Kidney tubule cell (primary cell): ENCODE results near the gene CHP2.
"Not testable (repeated sequence)": the region's sequence is repeated elsewhere in the genome, so short reads cannot be mapped to it uniquely, and the experiment has no call there.

Source experiments
- DNase-seq: peaks from one replicate; pipeline ENCODE4 v3.0.0-alpha.2; 2018; ENCODE audit warnings: low spot score

The CHP2 gene

GRCh38 chr16:23754594-23755483 is at the start of gene CHP2:
Gene CHP2 (plus strand): TSS chr16:23755026. CDS start chr16:23755050, 24 bp downstream.
- no peak for DNase-seq

- DNase-seq = no peak
Measured at GRCh38 chr16:23705517-23705902, 49.3 kb upstream of the CHP2 start.

GRCh38 chr16:23706439-23706838 is 48.4 kb upstream of the CHP2 start:
- no peak for DNase-seq

- DNase-seq = no peak
Measured at GRCh38 chr16:23709536-23709935, 45.3 kb upstream of the CHP2 start.

GRCh38 chr16:23710008-23710407 is 44.8 kb upstream of the CHP2 start:
- no peak for DNase-seq

- no peak for DNase-seq
Measured at GRCh38 chr16:23710504-23710903, 44.3 kb upstream of the CHP2 start.

- DNase-seq = no peak
Measured at GRCh38 chr16:23711785-23712184, 43.0 kb upstream of the CHP2 start.

GRCh38 chr16:23712976-23713375 is 41.9 kb upstream of the CHP2 start, which contains the start of gene ERN2:
Gene ERN2 (minus strand): TSS chr16:23713222. CDS start chr16:23713187, 35 bp downstream.
- DNase-seq = no peak

GRCh38 chr16:23716484-23716883 is 38.3 kb upstream of the CHP2 start:
- no peak for DNase-seq

- DNase-seq = not testable (repeated sequence)
Measured at GRCh38 chr16:23722613-23723240, 32.1 kb upstream of the CHP2 start.

GRCh38 chr16:23724096-23724784 is 30.6 kb upstream of the CHP2 start:
- no peak for DNase-seq

GRCh38 chr16:23724785-23725131 is 30.1 kb upstream of the CHP2 start:
- no peak for DNase-seq

GRCh38 chr16:23726710-23727109 is 28.1 kb upstream of the CHP2 start:
- no peak for DNase-seq

GRCh38 chr16:23728112-23728477 is 26.7 kb upstream of the CHP2 start:
- DNase-seq = no peak

- DNase-seq = peak; percentile 19
Measured at GRCh38 chr16:23729503-23730424, 25.1 kb upstream of the CHP2 start.

GRCh38 chr16:23734176-23734893 is 20.5 kb upstream of the CHP2 start:
- no peak for DNase-seq

GRCh38 chr16:23737423-23738028 is 17.3 kb upstream of the CHP2 start:
- DNase-seq = not testable (repeated sequence)

GRCh38 chr16:23739516-23739915 is 15.3 kb upstream of the CHP2 start:
- no peak for DNase-seq

- DNase-seq = no peak
Measured at GRCh38 chr16:23741675-23742303, 13.0 kb upstream of the CHP2 start.

GRCh38 chr16:23742766-23743165 is 12.1 kb upstream of the CHP2 start:
- no peak for DNase-seq
